Measurements from ENCODE around the gene SUMF1. TPM values are rescaled to one million over a fixed set of nuclear protein-coding genes. Genes with fewer than 3 reads are reported as not detected.

Gene SUMF1
- total RNA-seq, 1 donor from 2014 or later, result 10.6 TPM

DNA sequence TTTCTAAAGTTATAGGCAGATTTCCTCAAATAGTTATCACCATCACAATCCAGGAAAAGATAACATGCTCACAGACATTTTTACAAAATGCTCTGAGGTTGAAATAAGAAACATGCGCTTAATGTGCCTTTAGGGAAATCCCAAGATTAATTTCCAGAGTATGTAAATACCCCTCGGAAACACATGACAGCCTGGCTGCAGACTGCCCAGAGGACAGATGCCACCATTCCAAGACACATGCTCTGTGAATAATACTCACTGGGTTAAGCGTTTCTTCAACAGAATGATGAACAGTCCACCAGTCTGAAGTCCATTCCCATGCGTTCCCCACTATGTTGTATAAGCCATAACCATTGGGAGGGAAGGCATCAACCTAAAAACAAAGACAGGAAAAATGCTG, 56.5 kb downstream of the SUMF1 start:
- no peaks in the 10 kb centered on the region for H3K9me3 Mint-ChIP-seq
- DNase-seq (ENCODE audit: low read depth, low spot score), result no peak
- no peaks in the 10 kb centered on the region for H3K27me3 Mint-ChIP-seq (ENCODE audit: low read depth)
- H3K36me3 Mint-ChIP-seq (ENCODE audit: low read depth), result no peaks in the 10 kb centered on the region
- H3K4me1 Mint-ChIP-seq, result no peaks in the 10 kb centered on the region
- TF ChIP-seq, protein P1, sequence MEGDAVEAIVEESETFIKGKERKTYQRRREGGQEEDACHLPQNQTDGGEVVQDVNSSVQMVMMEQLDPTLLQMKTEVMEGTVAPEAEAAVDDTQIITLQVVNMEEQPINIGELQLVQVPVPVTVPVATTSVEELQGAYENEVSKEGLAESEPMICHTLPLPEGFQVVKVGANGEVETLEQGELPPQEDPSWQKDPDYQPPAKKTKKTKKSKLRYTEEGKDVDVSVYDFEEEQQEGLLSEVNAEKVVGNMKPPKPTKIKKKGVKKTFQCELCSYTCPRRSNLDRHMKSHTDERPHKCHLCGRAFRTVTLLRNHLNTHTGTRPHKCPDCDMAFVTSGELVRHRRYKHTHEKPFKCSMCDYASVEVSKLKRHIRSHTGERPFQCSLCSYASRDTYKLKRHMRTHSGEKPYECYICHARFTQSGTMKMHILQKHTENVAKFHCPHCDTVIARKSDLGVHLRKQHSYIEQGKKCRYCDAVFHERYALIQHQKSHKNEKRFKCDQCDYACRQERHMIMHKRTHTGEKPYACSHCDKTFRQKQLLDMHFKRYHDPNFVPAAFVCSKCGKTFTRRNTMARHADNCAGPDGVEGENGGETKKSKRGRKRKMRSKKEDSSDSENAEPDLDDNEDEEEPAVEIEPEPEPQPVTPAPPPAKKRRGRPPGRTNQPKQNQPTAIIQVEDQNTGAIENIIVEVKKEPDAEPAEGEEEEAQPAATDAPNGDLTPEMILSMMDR (conservative IDR thresholded peaks at IDR 0.05), result no peak
- no peak overlapping the region for H3K27ac Mint-ChIP-seq (ENCODE audit: unreplicated experiment)
- H3K4me3 Mint-ChIP-seq, result no peak overlapping the region

DNA sequence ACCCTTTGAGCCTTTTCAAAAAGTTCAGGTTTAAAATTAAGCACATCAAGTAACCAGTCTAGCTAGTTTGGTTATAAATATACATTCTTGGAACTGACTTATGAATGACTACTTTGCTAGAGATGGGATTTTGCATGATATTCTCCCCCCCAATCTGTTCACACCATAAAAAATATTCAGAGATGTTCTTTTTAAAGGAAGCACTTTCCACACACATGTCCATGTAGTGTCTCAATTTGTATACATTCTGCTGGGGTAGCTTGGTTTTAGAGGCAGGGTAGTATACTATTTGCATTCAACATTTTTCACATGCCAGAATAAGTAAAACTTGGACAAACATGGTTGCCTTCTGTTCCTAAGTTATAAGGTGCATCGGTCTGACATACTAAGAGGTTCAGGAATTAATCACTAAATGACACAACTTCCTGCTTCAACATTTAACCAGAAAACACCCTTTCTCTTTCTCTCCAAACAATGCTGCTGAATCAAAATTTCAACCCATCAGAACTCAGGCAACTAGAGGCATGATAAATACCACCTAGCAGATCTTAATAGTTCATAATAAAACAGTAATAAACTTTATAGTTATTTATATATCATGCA, 57.0 kb downstream of the SUMF1 start:
- H3K9me3 Mint-ChIP-seq, result no peaks in the 10 kb centered on the region
- H3K27ac Mint-ChIP-seq (ENCODE audit: unreplicated experiment), result no peak overlapping the region
- no peak for DNase-seq (ENCODE audit: low read depth, low spot score)
- H3K36me3 Mint-ChIP-seq (ENCODE audit: low read depth), result no peaks in the 10 kb centered on the region
- no peaks in the 10 kb centered on the region for H3K4me1 Mint-ChIP-seq
- TF ChIP-seq, protein P1 (conservative IDR thresholded peaks at IDR 0.05), result no peak
- H3K27me3 Mint-ChIP-seq (ENCODE audit: low read depth), result no peaks in the 10 kb centered on the region
- H3K4me3 Mint-ChIP-seq, result no peak overlapping the region

DNA sequence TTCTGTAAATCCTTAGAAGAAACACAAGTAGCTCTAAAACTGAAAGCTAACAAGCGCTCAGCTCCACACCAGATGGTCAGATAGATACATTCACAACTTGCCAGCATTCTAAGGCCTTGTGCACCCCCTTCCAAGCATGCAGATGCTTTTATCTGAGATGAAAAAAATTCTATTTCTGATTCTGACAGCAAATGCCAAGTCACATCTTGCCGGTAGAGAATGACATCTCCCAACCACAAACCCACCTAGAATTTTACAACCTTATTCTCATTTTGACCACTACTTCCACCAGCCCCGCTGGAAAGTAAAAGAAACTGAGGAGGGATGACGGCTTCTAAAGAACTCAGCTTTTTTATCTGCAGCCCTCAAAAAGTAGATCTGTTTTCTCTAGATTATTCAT, 57.7 kb downstream of the SUMF1 start:
- Mint-ChIP-seq H3K36me3 (ENCODE audit: low read depth) (no peaks in the 10 kb centered on the region), H3K4me3 (no peak overlapping the region), H3K9me3 (no peaks in the 10 kb centered on the region), H3K27ac (ENCODE audit: unreplicated experiment) (no peak overlapping the region), H3K4me1 (no peaks in the 10 kb centered on the region), H3K27me3 (ENCODE audit: low read depth) (no peaks in the 10 kb centered on the region)
- TF ChIP-seq, protein P1 (conservative IDR thresholded peaks at IDR 0.05), result no peak
- no peak for DNase-seq (ENCODE audit: low read depth, low spot score)

DNA sequence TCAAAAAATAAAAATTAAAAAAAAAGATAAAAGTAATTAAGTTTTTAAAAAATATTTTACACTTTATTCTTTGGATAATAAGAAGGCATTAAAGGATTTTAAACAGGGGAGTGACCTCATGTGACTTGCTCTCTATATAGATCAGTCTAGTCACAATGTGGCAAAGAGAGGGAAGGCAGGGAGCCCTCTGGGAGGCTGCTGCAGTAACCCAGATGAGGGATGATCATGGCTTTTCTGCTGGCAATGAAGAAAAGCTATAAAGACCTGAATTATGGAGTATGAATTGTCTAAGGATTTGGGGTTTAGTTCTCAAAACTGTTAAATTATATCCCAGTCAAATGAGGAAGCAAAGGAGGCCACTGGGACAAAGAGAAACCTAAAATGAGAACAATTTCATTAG, 58.1 kb downstream of the SUMF1 start:
- Mint-ChIP-seq H3K4me3 (no peak overlapping the region), H3K27me3 (ENCODE audit: low read depth) (no peaks in the 10 kb centered on the region), H3K9me3 (no peaks in the 10 kb centered on the region), H3K27ac (ENCODE audit: unreplicated experiment) (no peak overlapping the region), H3K4me1 (no peaks in the 10 kb centered on the region), H3K36me3 (ENCODE audit: low read depth) (no peaks in the 10 kb centered on the region)
- TF ChIP-seq, protein P1 (conservative IDR thresholded peaks at IDR 0.05), result no peak
- DNase-seq (ENCODE audit: low read depth, low spot score), result no peak

DNA sequence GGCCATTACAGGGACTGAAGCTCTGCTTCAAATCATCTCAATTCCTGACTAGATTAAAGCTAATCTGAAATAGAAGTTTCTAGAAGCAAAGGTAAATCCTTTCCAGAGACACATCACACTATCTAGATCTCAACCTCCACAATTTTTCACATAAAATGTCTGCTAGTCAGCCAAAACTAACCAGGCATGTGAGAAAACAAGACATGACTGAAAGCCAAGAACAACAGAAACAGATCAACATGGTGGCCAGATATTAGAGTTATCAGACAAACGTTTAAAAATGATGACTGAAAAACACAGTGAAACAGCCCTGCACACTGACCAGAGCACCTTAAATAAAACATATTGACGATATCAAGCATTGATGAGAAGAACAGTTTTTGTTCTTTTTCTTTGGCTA, 59.1 kb downstream of the SUMF1 start:
- H3K4me1 Mint-ChIP-seq, result no peaks in the 10 kb centered on the region
- no peak overlapping the region for H3K27ac Mint-ChIP-seq (ENCODE audit: unreplicated experiment)
- no peak overlapping the region for H3K4me3 Mint-ChIP-seq
- H3K36me3 Mint-ChIP-seq (ENCODE audit: low read depth), result peaks cover 2% of the 10 kb centered on the region
- TF ChIP-seq, protein P1 (conservative IDR thresholded peaks at IDR 0.05), result no peak
- H3K27me3 Mint-ChIP-seq (ENCODE audit: low read depth), result no peaks in the 10 kb centered on the region
- H3K9me3 Mint-ChIP-seq, result no peaks in the 10 kb centered on the region
- DNase-seq (ENCODE audit: low read depth, low spot score), result no peak

Data from neural crest cell (in vitro differentiated cells).